Prostate gland (tissue), 2 donors: ENCODE results near the gene HSPA1B.

ENCODE experiments used
- POLR2A ChIP-seq: fragments of 450-650 bp; IDR thresholded peaks from one replicate; pipeline ENCODE4 v1.6.1; 2016; ENCODE audit warnings: antibody characterized with exemption, mild to moderate bottlenecking
- TF ChIP-seq, protein P1 (sequence below), 4 experiments: fragments of 200-600 bp in 2 of 4; fragments of 450-650 bp in 2 of 4; sonication (generic) in 2 of 4; IDR thresholded peaks; 1 replicate in 3 of 4; 2 replicates in 1 of 4; pipeline ENCODE4 v1.5.1; 2016 to 2019; ENCODE audit warnings: antibody characterized with exemption in 4 of 4, mild to moderate bottlenecking in 2 of 4, moderate library complexity in 2 of 4

DNA sequence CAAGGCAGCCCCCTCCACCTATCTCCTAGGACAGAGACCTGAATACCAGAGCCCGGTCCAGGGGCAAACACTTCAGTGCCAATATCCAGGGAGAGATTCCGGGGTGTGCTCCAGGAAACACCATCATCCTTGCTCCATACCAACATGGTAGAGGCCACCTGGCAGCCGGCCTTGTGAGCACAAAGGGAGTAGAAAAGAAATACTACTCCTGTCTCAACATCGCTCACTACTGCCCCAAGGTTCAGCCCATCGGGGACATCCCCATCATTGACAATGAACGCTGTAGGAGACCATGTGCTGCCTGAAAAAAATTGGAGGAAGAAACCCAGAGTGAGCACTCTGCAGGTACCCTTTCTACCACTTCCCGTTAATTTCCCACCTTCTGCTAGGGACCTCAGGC lies 33.6 kb downstream of the HSPA1B start:
- TF ChIP-seq, protein P1, sequence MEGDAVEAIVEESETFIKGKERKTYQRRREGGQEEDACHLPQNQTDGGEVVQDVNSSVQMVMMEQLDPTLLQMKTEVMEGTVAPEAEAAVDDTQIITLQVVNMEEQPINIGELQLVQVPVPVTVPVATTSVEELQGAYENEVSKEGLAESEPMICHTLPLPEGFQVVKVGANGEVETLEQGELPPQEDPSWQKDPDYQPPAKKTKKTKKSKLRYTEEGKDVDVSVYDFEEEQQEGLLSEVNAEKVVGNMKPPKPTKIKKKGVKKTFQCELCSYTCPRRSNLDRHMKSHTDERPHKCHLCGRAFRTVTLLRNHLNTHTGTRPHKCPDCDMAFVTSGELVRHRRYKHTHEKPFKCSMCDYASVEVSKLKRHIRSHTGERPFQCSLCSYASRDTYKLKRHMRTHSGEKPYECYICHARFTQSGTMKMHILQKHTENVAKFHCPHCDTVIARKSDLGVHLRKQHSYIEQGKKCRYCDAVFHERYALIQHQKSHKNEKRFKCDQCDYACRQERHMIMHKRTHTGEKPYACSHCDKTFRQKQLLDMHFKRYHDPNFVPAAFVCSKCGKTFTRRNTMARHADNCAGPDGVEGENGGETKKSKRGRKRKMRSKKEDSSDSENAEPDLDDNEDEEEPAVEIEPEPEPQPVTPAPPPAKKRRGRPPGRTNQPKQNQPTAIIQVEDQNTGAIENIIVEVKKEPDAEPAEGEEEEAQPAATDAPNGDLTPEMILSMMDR (IDR thresholded peaks at IDR 0.05): no peak
- TF ChIP-seq POLR2A: no peak
